ENCODE measurements around the gene CHCHD2.
"Not testable (repeated sequence)": the region's sequence is repeated elsewhere in the genome, so short reads cannot be mapped to it uniquely, and the experiment has no call there.

CHCHD2 gene, protein sequence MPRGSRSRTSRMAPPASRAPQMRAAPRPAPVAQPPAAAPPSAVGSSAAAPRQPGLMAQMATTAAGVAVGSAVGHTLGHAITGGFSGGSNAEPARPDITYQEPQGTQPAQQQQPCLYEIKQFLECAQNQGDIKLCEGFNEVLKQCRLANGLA

DNA sequence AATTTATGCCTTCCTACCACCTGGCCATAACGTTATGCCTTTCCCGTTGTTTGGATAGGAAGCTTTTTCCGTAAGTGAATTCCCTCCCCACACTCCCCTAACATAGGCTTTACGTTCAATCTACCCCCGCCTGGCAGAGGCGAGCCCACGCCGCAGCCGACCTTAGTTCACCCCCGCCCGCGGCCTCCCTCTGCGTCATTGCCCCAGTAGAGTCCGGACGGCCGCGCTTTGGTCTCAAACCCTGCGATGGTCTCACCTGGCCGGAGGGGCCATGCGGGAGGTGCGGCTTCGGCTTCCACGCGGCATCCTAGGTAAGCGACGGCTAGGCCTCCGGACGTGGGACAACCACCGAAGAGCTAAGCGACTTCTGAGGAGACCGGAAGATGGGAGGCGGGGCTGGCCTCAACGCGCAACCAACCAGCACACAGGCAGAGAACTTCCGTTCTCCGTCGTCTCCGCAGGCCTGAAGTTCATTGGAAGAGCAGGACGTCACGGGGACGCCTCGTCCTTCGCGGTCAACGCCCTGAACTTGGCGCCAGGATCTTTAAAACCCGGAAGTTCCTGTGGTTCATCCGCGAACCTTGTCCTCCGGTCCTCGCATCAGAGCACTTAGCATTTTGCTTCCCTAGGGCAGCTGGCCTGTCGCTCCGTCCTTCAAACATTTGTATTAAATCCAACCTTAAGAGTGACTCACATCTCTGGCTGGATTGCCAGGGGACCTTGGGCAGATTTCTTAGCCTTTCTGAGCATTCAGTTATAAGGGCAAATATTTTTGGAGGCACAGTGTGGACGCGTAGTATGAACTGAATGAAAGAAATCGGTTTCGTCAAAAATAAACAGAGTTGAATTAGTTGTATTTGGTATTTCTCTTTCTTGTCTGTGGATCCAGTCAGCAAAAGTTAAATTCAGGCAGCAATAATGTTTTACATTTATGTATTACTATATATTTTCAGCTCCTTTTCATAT lies at the start of gene CHCHD2:
TSS of gene CHCHD2 (minus strand) at position 369 of the 966 bp plus-strand sequence. CDS start at position 306, 63 bp downstream.
- DNase-seq (ENCODE audit: low read depth in 1 of 2, low spot score in 1 of 2), result peak; percentile 83 to 90

DNA sequence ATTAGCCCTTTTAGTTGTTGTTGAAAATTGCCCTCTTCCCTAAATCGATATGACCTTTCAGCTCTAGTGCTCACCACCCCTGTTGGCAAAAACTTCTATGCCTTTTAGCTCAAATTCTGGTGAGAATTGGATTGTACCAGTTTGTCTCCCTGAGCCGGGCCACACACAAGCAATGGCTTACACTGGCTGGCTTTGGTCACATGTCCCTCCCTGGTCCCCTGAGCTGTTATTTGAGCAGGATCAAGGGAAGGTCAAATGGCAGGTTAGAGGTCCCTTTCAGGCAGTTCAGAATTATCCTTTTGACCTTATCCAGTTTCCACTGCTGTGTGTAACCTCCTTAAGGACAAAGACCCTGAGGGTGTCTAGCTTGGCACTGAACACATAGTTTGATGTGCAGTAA lies 24.8 kb upstream of the CHCHD2 start:
- not testable (repeated sequence) for DNase-seq (ENCODE audit: low read depth in 1 of 2, low spot score in 1 of 2)

DNA sequence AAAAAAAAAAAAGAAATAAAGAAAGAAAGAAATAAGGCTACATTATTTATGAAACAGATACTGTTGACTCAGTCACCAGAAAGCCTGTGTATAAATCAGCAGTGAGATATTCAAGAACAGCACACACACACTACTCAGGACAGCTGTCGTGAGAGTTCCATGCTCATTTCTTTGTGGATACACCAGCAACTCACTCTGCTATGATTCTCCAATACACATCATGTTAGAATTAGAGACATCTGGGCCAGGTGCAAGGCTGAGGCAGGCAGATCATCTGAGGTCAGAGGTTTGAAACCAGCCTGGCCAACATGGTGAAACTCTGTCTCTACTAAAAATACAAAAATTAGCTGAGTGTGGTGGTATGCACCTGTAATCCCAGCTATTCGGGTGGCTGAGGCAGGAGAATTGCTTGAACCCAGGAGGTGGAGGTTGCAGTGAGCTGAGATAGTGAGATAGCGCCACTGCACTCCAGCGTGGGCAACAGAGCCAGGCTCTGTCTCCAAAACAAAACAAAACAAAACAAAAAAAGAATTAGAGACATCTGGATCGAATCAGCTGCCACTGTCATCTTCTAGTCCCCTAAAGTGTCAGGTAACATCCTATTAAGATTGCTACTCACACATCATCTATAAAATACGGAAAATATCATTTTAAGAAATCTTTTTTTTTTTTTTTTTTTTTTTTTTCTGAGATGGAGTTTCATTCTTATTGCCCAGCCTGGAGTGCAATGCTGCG lies 21.1 kb upstream of the CHCHD2 start:
- no peak for DNase-seq (ENCODE audit: low read depth in 1 of 2, low spot score in 1 of 2)

DNA sequence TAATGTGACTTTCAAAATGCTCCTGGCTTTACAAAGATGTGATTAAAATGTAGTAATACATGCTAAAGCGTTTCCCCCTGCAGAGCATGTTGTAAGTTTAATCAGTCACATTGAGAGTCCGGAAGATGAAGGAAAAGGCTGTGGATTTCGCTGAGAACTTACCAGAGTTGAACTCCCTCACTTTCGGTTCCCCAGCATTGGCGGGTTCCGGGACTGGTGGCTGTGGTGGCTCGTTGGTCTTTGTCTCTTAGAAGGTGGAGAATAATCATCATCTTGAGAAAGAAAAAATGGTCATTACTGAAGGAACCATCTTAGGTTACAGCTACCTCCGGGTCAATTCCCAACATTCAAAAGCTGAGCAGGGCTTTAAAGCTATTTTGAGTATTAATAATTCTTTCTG lies 19.6 kb upstream of the CHCHD2 start:
- DNase-seq (ENCODE audit: low read depth in 1 of 2, low spot score in 1 of 2), result no peak

DNA sequence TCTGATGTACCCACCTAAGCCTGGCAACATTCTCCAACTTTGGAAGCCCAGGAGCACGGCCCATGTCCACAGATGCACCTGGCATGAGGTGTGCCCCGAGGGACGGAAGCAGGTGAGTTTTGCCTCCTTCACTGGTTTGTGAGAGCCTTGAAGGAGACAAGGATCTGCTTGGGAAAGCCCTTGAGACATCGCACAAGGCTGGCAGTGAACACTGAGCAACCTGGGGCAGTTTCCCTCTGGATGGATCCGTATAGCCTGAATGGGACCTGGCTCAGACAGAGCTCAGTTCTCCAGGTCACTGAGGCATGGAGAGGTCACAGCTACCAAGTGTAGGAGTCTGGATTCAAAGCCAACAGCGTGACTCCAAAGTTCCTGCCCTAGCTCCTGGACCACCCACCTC lies 18.7 kb upstream of the CHCHD2 start:
- no peak for DNase-seq (ENCODE audit: low read depth in 1 of 2, low spot score in 1 of 2)

DNA sequence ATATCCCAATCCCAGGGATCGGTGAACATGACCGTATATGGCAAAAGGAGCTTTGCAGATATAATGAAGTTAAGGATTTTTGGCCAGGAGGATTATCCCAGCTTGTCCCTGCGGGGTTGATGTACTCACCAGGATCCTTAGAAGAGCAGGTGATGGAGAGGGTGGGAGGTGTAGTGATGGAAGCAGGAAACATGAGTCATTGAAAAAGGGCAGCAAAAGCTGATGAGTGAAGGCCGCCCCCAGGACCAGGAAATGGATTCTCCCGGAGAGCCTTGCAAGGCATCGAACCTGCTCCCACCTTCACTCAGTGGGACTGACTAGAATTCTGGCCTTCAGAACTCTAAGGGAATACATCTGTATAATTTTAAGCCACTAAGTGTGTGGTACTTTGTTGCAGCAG lies 15.2 kb upstream of the CHCHD2 start:
- DNase-seq (ENCODE audit: low read depth in 1 of 2, low spot score in 1 of 2), result no peak

DNA sequence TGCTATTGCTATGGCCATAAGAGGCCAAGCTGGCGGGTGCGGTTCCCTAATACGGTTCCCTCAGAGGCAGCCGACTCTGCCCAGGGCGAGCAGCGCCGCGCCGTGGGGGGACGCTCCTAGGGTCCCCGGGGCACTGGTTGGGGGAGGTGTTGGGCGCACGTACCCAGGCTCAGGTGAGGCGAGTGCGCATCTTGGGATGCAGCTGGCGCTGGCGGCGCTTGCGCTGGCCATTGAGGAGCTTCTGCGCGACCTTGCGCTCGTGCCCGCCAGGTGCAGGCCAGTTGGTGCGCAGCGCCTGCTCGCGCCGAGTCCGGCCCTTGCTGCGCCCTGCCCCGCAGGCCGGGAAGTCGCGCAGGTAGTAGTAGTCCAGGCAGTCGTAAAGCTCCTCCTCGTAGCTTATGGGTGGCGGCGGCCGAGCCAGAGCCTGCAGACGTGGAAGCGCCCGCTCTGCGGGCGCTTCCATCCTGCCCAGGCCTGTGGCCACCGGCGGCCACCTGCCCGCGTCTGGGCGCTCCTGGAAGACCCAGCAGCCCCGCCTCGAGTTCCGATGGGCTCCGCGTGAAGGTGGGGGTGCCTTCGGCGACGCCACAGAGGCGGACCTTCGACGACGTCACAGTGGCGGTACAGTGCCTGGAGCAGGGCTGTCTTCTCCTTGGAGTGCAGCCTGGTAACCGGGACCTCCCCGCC lies 9.7 kb upstream of the CHCHD2 start, which contains the start of gene NUPR2:
TSS of gene NUPR2 (minus strand) at position 566 of the 687 bp plus-strand sequence. CDS start at position 463, 103 bp downstream.
- DNase-seq (ENCODE audit: low read depth in 1 of 2, low spot score in 1 of 2), result no peak

DNA sequence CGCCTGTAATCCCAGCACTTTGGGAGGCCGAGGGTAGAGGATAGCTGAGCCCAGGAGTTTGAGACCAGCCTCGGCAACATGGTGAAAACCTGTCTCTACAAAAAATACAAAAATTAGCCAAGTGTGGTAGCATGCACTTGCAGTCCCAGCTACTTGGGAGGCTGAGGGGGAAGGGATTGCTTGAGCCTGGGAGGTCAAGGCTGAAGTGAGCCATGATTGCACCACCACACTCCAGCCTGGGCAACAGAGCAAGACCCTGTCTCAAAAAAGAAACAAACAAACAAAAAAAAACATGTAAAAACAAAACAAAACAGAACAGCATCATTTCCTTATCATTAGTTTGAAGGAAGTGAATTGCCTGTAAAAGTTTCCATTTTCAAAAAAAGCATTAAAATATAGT lies 6.0 kb upstream of the CHCHD2 start:
- not testable (repeated sequence) for DNase-seq (ENCODE audit: low read depth in 1 of 2, low spot score in 1 of 2)

DNA sequence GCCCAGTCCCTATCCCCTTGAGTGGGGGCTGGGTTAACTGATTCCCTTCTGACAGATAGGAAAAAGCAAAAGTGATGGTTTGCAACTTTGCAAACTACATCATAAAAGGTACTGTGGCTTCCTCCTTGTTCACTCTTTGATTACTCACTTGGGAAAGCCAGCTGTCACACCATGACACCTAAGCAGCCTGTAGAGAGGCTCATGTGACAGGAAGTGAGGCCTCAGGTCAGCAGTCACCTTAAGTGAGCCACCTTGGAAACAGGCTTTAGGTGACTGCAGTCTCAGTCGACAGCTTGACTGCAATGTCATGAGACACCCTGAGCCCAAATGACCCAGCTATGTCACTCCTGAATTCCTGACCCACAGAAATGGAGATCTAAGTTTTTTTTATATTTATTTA lies 4.3 kb upstream of the CHCHD2 start:
- no peak for DNase-seq (ENCODE audit: low read depth in 1 of 2, low spot score in 1 of 2)

DNA sequence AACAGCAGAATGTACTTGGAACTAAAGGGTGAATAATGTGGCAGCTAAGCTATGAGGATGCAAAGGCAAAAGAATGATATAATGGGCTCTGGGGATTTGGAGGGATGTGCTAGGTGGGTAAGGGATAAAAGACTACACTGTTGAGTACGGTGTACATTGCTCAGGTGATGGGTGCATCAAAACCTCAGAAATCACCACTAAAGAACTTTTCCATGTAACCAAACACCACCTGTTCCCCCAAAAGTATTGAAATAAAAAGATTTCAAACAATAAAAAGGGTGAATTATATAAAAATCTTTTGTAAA lies 1.6 kb upstream of the CHCHD2 start:
- no peak for DNase-seq (ENCODE audit: low read depth in 1 of 2, low spot score in 1 of 2)

DNA sequence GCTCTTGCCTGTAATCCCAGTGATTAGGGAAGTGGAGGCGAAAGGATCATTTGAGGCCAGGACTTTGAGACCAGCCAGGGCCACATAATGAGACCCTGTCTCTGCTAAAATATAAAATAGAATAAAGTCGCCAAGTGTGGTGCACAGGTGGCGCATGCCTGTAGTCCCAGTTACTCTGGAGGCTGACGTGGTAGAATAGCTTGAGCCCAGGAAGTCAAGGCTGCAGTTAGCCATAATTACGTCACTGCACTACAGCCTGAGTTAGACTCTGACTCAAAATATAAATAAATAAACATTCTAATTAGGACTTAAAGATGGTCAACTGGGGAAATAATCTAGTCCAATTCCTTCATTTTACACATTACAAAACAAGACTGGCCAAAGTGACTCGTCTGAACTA lies 768 bp downstream of the CHCHD2 start:
- DNase-seq (ENCODE audit: low read depth in 1 of 2, low spot score in 1 of 2), result no peak

DNA sequence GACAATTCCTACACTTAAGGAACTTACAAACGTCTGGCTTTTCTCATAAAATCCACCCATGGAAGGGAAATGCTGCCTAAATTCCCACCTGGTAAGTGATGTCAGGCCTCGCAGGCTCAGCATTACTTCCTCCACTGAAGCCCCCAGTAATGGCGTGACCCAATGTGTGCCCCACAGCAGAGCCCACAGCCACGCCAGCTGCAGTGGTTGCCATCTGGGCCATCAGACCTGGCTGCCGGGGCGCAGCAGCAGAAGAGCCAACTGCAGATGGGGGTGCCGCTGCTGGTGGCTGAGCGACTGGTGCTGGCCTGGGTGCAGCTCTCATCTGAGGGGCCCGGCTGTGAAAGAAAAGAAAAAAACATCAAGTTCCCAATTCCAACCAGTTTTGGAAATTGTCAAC lies 2.1 kb downstream of the CHCHD2 start:
- not testable (repeated sequence) for DNase-seq (ENCODE audit: low read depth in 1 of 2, low spot score in 1 of 2)

DNA sequence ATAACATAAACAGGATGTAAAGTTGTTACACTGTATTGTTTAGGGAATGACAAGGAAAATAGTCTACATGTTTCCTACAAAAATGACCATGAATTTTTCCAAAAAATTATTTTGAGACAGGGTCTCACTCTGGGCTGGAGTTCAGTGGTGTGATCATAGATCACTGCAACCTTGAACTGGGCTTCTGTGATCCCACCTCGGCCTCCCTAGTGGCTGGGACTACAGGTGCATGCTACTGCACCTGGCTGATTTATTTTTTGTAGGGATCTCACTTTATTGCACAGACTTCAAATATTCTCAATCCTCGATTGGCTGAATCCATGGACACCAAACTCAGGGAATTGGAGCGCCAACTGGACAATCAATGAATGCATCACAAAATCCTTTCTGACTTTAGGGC lies 6.6 kb downstream of the CHCHD2 start:
- DNase-seq (ENCODE audit: low read depth in 1 of 2, low spot score in 1 of 2), result no peak

DNA sequence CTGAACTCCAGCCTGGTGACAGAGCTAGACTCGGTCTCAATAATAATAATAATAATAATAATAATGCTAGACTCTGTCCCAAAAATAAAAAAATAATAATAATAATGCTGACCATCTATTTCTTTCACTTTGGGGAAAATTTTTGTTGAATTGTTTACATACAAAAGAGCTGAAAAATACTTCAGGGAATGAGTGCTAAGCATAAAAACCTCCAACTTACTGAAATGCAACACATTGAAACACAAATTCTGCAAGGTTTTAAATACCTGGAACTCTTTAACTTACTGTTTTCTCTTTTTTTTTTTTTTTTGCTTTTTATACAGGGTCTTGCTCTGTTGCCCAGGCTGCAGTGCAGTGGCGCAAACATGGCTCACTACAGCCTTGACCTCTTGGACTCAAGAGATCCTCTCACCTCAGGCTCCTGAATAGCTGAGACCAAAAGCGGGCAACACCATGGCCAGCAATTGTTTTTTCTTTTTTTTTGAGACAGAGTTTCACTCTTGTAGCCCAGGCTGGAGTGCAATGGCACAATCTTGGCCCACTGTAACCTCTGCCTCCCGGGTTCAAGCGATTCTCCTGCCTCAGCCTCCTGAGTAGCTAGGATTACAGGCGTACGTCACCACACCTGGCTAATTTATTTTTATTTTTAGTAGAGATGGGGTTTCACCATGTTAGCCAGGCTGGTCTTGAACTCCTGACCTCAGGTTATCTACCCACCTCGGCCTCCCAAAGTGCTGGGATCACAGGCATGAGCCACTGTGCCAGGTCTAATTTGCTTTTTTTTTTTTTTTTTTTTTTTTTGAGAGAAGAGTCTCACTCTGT lies 7.9 kb downstream of the CHCHD2 start:
- DNase-seq (ENCODE audit: low read depth in 1 of 2, low spot score in 1 of 2), result not testable (repeated sequence)

DNA sequence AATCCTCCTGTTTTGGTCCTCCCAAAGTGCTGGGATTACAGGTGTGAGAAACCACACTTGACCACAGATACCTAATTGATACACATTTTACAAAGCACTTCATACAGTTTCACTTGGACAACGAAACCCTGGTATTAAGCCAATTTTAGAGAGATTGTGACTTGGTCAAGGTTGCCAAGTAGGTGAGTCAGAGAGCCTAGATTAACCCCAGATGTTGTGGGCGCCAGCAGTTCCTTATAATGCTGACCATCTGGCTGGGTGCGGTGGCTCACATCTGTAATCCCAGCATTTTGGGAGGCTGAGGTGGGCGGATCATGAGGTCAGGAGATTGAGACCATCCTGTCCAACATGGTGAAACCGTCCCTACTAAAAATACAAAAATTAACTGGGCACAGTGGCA lies 8.6 kb downstream of the CHCHD2 start:
- DNase-seq (ENCODE audit: low read depth in 1 of 2, low spot score in 1 of 2), result no peak

DNA sequence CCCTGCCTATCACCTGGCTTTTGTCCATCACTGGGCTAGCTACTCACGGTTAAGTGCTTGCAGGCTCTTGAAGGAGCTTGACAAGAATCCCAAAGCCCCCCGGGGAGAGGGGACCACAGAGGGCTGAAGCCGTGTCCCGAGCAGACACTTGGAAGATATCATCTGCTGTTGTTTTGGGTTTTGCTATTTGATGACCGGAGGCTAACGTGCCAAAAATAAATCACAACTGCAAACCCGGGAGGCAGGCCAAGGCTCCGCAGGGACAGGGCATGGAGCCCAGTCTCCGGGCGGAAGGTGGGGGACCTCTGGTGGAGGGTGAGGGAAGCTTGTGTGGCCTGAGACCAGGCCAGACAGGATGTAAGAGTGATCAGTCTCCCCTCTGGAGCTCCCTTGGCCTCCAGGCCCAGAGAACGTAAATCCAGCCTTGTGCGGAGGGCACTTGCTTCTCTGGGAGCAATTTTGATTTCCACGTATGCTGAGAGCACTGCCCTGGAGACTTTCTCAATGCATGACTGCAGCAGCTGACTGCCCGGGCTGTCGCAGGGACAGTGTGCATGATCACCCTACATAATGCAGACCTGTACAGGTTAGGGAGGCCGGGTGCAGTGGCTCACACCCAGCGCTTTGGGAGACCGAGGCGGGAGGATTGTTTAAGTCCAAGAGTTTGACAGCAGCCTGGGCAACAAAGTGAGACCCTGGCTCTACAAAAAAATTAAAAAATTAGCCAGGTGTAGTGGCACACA lies 13.3 kb downstream of the CHCHD2 start, which contains the start of gene PHKG1:
TSS of gene PHKG1 (minus strand) at position 164 of the 743 bp plus-strand sequence. CDS start 4,011 bp downstream, outside the sequence.
- no peak for DNase-seq (ENCODE audit: low read depth in 1 of 2, low spot score in 1 of 2)

DNA sequence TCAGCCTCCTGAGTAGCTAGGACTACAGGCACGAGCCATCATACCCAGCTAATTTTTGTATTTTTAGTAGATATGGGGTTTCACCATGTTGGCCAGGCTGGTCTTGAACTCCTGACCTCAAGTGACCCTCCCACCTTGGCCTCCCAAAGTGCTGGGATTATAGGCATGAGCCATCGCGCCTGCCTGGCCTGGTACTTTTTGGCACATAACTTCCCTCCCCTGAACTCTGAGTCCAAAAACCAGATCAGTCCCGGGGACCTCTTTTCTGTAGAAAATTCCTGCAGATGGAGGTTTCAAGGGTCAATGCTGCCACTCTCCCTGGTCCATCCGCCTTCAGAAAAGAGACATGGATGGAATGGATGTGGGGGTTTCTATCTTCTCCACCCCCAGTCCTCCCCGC lies 13.9 kb downstream of the CHCHD2 start:
- DNase-seq (ENCODE audit: low read depth in 1 of 2, low spot score in 1 of 2), result not testable (repeated sequence)

DNA sequence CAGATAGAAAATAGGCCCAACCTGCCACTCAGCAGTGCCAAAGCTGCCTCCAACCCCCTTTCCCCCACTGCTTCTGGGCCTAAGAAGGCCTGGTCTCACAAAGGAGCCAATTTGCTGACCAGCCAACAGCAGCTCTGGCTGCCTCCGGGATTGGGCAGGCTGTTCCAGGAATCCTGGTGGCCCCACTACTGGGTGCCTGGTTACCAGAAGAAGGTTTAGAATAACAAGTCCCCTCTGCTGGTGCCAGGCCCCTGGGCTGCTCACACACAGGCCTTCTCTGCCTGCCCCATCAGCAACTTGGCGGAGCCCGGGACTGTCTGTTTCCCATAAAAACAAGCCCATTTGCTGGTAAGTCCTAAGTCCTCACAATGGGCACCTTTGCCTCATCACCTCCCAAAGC lies 14.7 kb downstream of the CHCHD2 start:
- DNase-seq (ENCODE audit: low read depth in 1 of 2, low spot score in 1 of 2), result no peak

DNA sequence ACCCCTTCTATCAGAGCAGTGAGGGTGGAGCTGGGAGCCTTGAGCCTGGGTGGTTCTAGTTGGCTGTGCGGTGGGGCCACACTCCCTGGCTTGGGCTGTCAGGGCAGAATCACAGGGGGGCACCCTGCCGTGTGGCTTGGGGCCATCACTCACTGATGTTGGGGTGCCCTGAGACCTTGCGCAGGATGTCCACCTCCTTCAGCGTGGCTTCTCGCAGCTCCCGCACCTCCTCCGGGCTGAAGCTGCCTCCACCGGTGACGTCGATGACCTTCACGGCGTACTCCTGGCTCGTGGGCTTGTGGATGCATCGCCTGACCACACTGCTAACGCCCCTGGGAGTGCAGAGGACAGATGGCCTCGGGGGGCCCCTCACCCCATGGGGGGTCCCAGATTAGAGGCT lies 18.8 kb downstream of the CHCHD2 start:
- DNase-seq (ENCODE audit: low read depth in 1 of 2, low spot score in 1 of 2), result no peak

DNA sequence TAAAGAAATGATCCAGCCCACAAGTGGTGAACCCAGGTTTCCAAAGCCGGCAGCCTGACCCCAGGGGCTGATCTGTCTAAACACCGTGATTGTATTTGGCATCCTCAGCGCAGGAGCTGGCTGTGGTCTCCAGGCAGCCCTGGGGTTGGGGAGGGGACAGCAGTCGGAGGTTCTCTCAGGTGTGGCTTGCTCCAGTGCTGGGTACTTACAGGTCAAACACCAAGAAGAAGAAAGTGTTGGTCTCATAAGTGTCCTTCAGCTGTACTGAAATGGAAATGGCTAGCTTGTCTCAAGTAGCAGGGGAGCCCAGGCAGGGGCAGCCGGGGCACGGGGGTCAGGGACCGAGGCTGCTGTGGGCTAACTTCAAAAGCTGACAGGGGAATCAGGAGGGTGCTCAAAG lies 19.5 kb downstream of the CHCHD2 start:
- no peak for DNase-seq (ENCODE audit: low read depth in 1 of 2, low spot score in 1 of 2)

All from activated T-helper 1 cell treated with anti-CD3 and anti-CD28 coated beads, Interleukin-2, amount 50 U/mL, for 16 hours (primary cell).